Smooth muscle cell of the brain vasculature (primary cell): ENCODE data around the gene HTR7.

ENCODE experiments used
- DNase-seq: peaks from one replicate; pipeline ENCODE4 v3.0.0-alpha.2; 2012; ENCODE audit warnings: low read depth, low spot score

Gene HTR7

DNA sequence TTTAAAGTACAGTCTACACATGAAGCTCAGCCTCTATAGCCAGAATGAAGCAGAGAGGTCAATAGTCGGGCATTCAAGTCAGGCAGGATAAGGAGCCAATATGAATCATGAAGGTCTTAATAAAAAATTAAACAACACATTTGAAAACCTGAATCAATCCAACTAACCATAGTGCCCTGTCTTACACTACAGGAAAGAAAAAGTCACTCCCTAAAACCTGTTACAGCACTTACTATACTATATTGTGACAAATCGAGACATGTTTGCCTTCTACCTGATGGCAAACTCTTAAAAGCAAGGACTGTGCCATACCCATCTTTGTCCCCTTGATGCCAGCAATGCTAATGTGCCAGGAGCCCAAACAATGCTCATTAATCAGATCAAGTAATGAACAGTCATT is 117.6 kb downstream of the HTR7 start:
- DNase-seq: no peak

DNA sequence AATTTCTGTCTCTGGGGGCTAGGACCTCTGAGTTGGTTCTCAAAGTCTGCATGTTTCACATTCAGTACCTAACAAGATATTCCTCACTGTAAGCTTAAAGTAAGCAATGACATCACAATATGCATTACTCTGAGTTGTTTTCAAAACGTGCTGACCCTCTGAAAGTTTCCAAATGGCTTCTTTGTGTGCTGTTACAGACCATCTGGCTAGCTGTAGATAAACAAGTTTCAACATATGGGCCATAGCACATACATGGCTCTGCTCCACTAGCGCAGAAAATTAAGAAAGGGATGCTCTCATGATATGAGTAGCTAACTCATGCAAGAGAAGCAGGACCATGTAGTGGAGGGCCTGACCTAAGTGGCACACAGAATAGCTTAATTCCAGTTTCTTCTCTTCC is 119.0 kb downstream of the HTR7 start:
- DNase-seq: no peak

DNA sequence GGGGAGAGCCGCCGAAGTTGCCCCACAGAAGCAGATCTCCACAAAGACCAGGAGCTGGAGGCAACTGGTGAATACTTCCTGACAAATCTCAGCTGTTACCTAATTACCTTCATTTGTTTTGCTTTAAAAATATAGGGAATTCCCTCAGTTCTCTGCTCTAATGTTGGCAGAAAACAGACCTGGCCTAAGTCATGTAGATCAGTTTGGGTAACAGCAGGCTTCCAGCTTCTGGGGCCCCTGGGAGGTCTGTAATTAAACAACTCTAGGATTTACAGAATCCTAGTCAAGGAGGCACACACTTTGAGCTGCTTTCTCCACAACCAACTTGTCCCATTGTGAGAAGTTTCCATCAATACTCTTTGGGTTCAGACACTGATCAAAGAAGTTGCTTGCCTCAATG is 123.4 kb downstream of the HTR7 start:
- DNase-seq: no peak

DNA sequence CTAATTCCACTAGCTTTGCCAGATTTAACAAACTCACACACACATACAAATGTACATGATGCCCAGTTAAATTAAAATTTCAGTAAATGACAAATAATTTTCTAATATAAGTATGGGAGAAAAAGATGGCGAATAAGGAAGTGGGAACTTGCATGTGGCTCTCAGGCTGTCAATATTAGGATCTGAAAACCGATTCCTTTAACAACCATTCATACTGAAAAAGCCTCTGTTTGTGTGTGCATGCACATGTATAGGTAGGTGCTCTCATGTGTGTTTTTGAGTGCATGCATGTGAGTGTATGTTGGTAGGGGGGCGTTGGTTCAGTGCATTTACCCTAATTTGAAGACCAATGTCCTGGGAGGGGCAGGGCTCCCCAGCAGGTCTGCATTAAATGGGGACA is 125.3 kb downstream of the HTR7 start:
- no peak for DNase-seq

DNA sequence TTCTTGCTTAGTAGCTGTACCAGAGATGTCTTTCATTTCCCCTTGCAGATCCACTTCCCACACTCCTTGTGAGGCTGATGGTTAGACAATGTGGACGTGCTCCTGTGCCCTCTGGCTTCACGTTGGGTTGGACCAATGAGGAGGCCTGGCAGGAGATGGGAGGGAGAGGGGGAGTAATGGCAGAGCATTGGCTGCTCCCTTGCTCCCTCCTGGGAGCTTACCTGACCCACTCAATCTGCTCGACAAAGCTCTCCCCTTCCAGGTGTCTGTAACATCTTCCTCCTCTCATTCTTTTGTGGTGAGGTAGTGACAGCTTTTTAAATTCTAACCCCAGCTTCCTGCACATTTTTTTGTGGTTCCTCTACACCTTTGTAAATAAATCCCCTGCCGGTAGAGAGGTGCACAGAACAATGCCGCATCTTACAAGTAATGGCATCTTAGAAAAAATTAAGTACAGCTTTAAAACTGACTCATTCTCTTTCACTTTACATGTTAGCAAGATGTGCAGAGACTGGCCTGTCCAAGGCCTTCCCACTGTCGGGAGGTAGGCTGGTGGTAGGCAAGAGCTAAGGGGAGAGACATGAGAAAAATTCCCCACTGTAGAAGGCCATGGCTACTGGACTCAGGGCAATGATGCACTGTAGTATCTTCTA is 134.3 kb downstream of the HTR7 start:
- no peak for DNase-seq

DNA sequence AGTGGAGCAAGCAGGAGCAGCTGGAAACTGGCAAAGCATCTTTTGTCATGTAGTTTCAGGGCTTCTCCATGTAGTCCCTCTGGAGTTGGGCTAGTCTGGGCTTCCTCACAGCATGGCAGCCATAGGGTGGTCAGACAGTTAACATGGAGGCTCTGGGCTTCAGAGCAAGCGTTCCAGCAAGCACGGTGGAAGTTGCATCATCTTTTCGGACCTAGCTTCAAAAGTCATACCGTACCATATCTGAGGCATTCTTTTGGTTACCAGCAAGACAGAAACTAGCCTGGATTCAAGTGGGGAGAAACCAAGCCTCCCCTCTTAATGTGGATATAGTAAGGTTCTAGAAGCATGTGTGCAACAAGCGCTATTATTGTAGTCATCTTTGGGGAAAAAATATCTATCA is 135.0 kb downstream of the HTR7 start:
- no peak for DNase-seq

DNA sequence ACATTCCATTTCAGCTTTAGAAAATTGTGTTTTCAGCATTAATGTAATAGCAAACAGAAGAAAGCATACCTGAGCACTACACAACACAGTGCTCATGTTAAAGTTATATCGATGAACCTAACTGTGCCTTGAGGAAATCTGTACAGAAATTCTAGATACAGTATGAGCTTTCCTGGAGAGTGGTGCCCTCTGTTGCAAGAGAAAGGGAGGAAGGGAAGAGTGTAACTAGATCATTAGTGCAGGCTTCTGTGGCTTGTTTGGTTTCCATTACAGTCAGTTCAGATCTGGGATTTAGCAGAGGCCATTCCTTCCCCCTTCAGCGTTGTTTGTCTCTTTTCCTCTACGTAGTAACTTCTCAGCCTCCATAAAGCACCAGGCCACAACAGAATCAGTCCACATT is 139.7 kb downstream of the HTR7 start:
- DNase-seq: no peak

DNA sequence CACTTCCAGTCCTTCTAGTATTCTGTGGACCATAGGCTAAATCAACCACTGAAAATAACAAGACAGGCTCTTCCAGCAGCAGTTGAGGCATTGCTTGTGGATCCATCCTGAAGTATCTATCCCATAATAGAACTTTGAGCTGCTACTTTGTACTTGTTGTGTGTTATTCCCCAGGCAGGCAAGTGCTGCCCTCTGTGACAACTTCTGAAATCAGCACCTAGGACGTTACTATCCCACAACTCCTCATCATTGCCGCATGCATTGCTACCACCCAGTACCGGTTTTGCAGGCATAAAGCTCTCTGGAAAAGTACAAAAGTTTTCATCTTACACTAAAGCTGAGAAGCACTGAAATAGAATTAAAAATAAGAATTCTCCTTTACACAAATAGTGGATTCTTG is 145.3 kb downstream of the HTR7 start:
- DNase-seq: no peak

DNA sequence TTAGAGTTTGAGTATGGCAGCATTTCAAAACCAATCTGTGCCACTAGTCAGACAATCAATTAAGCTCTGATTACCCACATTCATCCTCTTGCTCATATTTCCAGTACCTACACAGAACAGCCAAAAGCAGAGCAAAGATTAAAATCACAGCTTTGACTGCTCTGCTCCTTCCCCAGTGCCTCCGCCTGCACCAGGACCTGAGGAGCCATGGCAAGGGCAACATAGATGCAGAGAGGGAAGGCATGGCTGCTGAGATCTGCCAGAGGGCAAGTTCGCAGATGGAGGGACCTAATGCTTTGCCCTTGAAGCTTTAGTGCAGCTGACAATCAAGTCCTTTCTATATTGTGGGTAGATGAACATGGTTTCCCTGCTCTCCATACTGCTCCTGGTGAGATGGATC is 148.1 kb downstream of the HTR7 start:
- no peak for DNase-seq

DNA sequence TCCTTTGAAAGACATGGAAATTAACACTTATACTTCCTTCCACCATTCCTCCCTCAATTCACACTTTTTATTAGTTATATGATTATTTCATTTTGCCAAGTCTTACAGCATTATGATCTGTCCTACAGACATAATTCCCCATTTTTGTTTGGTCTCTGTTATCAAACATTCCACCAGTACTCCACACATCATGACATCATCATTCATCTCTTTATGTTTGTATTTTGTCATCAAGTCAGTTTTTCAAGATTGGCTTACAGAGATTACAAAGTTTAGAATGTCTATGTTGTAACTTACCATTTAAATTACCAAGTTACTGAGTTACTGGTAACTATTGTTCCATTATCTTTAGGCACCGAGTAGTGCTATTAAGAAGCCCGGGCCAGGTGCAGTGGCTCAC is 150.2 kb downstream of the HTR7 start:
- no peak for DNase-seq

DNA sequence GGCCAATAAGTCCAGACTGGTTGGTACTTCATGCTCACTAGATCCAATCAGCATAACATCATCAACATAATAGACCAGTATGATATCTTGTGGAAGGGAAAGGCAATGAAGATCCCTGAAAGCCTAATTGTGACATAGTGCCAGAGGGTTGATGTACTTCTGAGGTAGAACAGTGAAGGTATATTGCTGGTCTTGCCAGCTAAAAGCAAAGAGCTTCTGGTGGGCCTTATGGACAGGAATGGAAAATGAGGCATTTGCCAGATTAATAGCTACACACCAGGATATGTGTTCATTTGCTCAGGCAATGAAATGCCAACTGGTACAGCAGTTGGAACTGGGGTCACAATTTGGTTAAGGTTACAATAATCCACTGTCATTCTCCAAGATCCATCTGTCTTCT is 156.4 kb downstream of the HTR7 start:
- no peak for DNase-seq

DNA sequence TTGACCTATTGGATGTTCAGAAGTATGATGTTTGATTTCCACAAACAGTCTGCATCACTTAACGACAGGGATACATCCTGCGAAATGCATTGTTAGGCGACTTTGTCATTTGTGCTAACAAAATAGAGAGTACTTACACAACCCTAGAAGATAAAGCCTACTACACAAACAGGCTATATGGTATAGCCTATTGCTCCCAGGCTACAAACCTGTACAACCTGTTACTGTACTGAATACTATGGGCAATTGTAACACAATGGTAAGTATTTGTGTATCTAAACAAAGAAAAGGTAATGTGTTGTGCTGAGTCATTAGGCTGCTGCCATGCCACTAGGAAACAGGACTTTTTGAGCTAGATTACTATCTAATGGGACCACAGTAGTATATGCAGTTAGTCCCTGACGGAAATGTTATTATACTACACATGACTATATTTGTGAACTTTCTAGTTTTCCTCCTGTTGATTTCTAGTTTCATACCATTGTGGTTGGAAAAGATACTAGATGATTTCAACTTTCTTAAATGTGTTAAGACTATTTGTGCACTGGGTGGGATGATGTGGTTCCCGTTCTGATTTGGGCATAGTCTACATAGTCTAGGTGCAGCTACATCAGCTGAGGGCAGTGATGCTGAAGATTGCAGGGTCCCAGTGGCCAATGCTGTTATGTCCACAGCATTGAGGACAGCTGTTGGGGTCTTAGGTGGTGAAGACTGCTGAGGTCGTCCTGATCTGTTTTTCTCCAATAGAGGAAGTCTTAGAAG is 161.7 kb downstream of the HTR7 start:
- no peak for DNase-seq
